Spleen (tissue), 7 donors: Measurements from ENCODE around the gene VPS37B.

Source experiments
- CTCF ChIP-seq, 11 experiments: fragments of 200-600 bp in 7 of 11; fragments of 450-650 bp in 4 of 11; sonication (generic) in 4 of 11; IDR thresholded peaks in 8 of 11; conservative IDR thresholded peaks in 3 of 11; 1 replicate in 7 of 11; 2 replicates in 4 of 11; pipeline versions ENCODE4 v1.4.0 to v1.8.0; 2016 to 2021; ENCODE audit warnings: antibody characterized with exemption in 11 of 11, inconsistent platforms in 4 of 11, mild to moderate bottlenecking in 1 of 11
- POLR2A ChIP-seq, 3 donors: fragments of 450-650 bp; IDR thresholded peaks; one replicate each; pipeline ENCODE4 v1.5.1; 2017; ENCODE audit warnings: antibody characterized with exemption in 3 of 3, mild to moderate bottlenecking in 1 of 3
- POLR2AphosphoS5 ChIP-seq, 3 donors: sonication (generic); formaldehyde crosslinking; IDR thresholded peaks; one replicate each; pipeline ENCODE4 v1.5.1; 2017; ENCODE audit warnings: antibody characterized with exemption in 3 of 3
- donor health status: DM: no; HTN: no; CAD: no; lungs with moderate emphysema.
- donor health status: DM: no; HTN: no; CAD: no.
- donor health status: DM: no; HTN: no; CAD: no.

GRCh38 chr12:122840580-122841513 lies 55.1 kb downstream of the VPS37B start:
- TF ChIP-seq CTCF (IDR thresholded peaks at IDR 0.05 in 8 of 11, conservative IDR thresholded peaks at IDR 0.05 in 3 of 11) (no peak), POLR2A (IDR thresholded peaks at IDR 0.05) (no peak), POLR2AphosphoS5 (IDR thresholded peaks at IDR 0.05) (no peak)
